Erythroblast (primary cell): ENCODE measurements around the gene WDFY3.

ENCODE experiments used
- GATA1 ChIP-seq: IDR thresholded peaks from 2 replicates; pipeline ENCODE4 v1.6.1; 2011; ENCODE audit warnings: low read depth, mild to moderate bottlenecking, control low read depth, low read length, moderate library complexity
- POLR2A ChIP-seq: IDR thresholded peaks from 2 replicates; pipeline ENCODE4 v1.6.1; 2011; ENCODE audit warnings: mild to moderate bottlenecking, low read length

- TF ChIP-seq POLR2A (no peak), GATA1 (no peak)
Observed at GRCh38 chr4:84952776-84953175, 13.7 kb downstream of the WDFY3 start.
